GM18861 (cell line): ENCODE data around the gene IL4I1.
A peak's percentile ranks its signal among the peaks of the same experiment; 100 is the strongest.
"Not testable (repeated sequence)": the region's sequence is repeated elsewhere in the genome, so short reads cannot be mapped to it uniquely, and the experiment has no call there.

Experiments used
- ATAC-seq: cut with Tn5 transposase; IDR thresholded peaks from one replicate; pipeline ENCODE4 v1.9.1; 2021; ENCODE audit not compliant: unreplicated experiment

The IL4I1 gene

GRCh38 chr19:49896863-49897621 lies at the start of gene IL4I1:
Gene IL4I1, minus strand, starts transcription at chr19:49896887. Its CDS starts 727 bp downstream, at chr19:49896160.
- peak; percentile 56 for ATAC-seq

GRCh38 chr19:49946415-49946814 lies 49.7 kb upstream of the IL4I1 start:
- ATAC-seq: no peak

GRCh38 chr19:49944567-49944966 lies 47.9 kb upstream of the IL4I1 start:
- ATAC-seq: not testable (repeated sequence)

GRCh38 chr19:49940482-49940791 lies 43.8 kb upstream of the IL4I1 start:
- no peak for ATAC-seq

DNA sequence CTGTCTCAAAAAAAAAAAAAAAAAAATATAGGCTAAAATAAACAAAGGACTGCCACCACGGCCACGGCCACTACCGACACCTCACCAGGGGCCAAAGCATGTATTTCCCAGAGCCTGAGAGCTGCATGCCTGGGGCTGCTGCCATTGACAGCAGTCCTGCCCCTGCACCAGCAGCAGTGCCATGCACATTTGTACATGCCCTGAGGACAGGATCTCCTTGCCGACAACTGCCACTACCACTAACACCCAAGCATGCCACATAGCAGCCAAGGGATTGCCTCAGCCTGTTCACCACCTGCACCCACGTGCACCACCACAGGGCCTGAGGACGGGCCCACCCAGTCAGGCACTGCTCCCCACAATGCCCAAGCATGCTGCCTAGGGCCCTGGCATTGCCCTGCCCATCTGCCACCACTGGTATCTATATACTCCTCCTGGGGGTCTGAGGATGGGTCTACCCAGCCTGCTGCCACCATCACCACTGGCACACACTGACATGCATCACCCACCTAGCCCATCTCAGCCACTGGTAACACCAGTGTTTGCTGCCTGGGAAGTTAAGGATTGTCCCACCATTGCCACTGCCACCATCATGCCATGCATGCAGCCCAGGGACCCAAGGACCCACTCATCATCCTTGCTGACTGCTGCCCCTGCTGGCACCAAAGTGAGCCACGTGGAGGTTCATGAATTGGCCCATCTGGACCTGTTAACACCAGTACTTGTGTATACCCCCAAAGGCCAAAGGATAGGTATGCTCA lies 43.2 kb upstream of the IL4I1 start:
- no peak for ATAC-seq

GRCh38 chr19:49938662-49939061 lies 42.0 kb upstream of the IL4I1 start:
- ATAC-seq: no peak

DNA sequence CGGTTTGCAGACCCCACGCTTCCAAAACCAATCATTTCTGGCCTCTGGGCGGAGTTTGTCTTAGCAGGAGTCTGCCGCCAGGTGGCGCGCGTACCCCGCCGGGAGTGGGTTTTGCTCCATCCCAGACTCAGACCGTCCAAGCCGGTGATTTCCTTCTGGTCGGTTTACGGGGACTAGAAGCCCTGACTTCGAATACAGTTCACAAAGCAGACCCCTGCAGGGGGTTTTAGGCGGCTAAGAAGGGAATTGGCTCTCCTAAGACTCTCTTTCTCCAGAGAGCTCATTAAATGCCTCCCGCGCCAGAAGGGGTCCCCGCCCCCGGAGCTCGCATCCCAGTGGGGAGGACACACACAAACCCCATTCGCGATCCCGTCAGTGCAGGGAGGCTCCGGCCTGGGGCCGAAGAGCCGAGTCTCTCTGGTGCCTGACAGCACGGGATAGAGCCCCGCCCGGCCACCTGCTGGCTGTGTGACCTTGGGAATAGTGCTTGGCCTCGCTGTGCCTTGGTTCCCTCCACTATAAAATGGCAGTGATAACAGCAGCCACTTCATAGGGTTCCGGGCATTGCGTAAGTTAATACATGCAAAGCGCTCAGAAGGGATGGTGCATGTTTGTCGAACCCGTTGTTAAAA lies 41.2 kb upstream of the IL4I1 start:
- no peak for ATAC-seq

DNA sequence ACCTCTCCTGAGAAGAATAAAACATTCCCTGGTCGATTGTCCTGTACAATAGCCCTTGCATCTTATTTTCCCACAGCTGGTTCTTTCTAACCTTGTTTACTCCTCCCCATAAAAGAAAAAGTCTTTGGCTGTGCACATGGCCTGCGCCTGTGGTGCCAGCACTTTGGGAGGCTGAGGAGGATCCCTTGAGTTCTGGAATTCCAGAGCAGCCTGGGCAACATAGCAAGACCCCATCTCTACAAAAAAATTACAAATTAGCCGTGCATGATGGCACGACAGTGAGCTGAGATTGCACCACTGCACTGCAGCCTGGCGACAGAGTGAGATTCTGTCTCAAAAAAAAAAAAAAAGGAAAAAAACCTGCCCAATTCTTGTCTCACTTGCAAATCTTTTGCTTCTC lies 39.9 kb upstream of the IL4I1 start:
- ATAC-seq: no peak

GRCh38 chr19:49933643-49934042 lies 37.0 kb upstream of the IL4I1 start:
- no peak for ATAC-seq

DNA sequence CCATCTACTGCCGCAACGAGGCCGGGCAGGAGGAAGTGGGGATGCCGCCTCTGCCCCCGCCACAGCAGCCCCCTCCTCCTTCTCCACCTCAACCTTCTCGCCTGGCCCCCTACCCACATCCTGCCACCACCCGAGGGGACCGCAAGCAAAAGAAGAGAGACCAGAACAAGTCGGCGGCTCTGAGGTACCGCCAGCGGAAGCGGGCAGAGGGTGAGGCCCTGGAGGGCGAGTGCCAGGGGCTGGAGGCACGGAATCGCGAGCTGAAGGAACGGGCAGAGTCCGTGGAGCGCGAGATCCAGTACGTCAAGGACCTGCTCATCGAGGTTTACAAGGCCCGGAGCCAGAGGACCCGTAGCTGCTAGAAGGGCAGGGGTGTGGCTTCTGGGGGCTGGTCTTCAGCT lies 36.0 kb upstream of the IL4I1 start:
- no peak for ATAC-seq

DNA sequence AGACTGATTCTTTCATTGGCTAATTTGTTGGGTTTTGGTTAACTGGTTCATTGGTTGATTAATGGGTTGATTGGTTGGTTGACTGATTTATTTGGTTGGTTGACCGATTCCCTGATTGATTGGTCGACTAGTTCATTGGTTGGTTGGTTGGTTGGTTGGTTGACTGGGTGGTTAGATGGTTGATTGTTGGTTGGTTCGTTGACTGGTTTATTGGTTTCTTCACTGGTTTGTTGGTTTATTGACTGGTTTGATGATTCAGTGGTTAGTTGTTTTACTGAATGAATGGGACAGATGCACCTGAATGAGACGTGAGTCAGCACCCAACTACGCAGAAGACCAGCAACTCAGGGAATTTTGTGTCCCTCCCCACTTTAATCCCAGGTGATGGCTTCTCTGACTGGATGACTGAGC lies 35.4 kb upstream of the IL4I1 start:
- no peak for ATAC-seq

DNA sequence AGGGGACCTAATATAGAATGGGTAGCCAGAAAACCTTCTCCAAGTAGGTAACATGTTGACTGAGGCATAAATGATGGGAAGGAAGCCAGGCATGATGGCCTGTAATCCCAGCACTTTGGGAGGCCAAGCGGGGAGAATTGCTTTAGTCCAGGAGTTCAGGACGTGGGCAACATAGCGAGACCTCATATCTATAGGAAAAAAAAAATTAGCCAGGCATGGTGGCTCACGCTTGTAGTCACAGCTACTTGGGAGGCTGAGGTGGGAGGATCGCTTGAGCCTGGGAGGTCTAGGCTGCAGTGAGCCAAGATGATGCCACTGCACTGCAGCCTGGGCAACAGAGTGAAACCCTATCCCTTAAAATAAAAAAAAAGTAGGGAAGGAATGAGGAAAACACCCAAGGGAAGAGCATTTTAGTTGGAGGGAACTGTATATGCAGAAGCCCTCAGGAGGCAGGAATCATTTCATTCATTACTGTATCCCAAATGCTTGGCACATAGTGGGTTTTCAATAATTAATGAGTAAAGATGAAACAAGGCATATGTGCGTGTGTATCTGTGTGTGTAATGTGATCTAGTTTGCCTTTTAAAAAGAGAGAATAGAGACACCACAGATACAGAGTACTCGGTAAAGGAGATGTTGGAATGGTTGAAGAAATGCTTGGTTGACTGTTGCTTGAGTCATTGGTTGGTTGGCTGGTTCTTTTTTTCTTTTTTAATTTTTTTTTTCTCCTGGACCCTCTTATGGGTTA lies 34.8 kb upstream of the IL4I1 start:
- ATAC-seq: no peak

DNA sequence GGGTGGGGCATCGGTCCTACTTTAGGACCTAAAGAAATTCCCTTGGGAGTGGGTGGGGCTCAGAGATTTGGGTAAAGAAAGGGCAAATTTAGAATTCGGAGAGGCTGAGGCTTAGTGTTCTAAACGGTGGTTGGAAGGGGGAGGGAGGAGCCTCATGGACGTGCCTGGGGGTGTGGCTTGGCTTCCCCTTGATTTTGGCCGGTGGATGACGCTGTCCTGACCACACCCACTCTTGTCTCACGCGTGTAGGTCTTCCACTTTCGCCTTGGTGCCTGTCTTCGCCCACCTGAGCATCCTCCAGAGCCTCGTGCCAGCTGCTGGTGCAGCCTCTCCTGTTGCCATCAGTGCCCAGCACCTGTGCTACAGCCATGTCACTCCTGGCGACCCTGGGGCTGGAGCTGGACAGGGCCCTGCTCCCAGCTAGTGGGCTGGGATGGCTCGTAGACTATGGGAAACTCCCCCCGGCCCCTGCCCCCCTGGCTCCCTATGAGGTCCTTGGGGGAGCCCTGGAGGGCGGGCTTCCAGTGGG lies 33.9 kb upstream of the IL4I1 start:
- no peak for ATAC-seq

DNA sequence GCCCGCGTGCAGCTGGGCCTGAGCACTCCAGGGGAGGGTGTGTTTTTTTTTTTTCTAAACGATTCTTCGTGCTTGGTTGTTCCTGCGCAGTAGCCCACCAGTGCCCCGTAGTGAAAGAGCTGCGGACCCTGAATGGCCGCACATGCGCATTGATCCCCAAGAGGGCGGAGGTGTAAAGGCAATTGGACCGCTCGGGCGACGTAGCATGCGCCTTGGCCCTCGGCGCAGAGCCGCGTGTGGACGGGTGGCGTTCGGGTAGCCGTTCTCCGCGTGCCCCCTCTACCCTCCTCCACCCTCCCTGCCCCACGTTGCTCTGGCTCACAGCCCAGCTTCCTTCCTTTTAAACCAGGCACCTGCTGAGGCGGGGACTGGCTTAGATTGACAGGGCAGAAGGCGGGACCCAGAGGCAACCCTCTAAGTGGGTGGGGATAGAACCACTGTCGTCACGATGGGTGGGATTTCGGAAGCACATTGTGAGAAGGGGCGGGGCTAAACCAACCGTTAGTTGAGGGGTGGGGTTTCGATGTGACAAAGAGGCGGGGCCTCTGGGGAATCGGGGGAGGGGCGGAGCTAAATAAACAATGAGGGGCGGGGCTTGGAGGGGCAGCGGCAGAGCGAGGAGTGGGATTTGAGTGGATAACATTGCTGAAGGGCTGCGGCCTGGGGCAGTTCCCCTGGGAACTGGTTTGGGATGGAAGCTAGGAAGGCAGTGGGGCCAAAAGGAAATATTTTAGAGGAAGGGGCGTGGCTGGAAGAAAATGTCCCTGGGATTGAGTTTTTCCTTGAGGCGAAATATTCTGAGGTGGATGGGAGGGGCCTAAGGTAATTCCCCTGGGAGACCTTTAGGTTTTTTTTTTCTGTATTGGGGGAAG lies 33.2 kb upstream of the IL4I1 start:
- ATAC-seq: peak; percentile 67

DNA sequence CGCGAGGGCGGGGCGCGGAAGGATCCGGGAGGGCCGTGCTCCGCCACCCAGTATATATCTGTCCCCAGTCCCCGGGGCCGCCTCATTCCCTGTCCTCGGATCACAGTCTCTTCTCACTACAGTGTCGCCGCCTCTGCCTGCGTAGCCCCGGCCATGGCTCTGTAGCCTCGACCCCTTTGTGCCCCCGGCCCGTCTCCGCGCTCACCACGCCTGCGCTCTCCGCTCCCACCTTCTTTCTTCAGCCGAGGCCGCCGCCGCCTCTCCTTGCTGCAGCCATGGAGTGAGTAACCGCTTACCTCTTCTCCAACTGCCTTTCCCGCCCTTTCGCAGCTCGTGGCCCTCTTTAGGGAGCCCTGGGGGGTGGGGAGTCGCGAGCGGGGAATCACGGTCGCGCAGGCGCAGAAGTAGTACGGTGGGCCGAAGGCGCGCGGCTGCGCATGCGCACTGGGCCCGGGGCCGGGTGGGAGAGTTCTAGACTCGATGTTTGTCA lies 32.5 kb upstream of the IL4I1 start, which contains the start of the genes ATF5 and NUP62:
Gene ATF5, plus strand, starts transcription at position 85 of the 490 bp plus-strand sequence. CDS start 1,646 bp downstream, outside the sequence.
Gene NUP62, minus strand, starts transcription at position 384 of the 490 bp plus-strand sequence. CDS start 19,697 bp downstream, outside the sequence.
- peak; percentile 26 for ATAC-seq

GRCh38 chr19:49927526-49928264 lies 31.0 kb upstream of the IL4I1 start:
- ATAC-seq: no peak

GRCh38 chr19:49926515-49926914 lies 29.8 kb upstream of the IL4I1 start:
- ATAC-seq: no peak

DNA sequence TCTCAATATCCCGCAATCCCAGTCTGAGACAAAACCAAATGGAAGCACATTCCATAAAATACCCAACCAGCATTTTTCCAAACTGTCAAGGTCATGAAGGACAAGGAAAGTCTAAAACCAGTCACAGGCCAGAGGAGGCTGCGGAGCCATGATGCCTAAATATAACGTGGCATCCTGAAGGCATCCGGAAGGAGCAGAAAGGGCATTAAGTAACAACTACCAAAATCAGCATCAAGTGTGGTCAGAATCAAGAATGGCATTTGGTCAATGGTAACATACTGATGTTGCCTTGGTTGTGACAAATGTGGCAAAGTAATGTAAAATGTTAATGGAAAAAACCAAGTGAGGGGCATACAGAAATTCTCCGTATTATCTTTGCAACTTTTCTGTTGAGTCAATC lies 28.8 kb upstream of the IL4I1 start:
- ATAC-seq: no peak

- not testable (repeated sequence) for ATAC-seq
Measured at GRCh38 chr19:49924881-49925210, 28.2 kb upstream of the IL4I1 start.
